A549 (cell line): ENCODE data around the gene TMEM250. TPM values are rescaled to one million over a fixed set of nuclear protein-coding genes. Genes with fewer than 3 reads are reported as not detected.
"Not testable (repeated sequence)": the region's sequence is repeated elsewhere in the genome, so short reads cannot be mapped to it uniquely, and the experiment has no call there.

Experiments used
- ATAC-seq, 2 experiments: fragments of 200-7000 bp in 1 of 2; fragments of >200 bp in 1 of 2; cut with Nextera tagmentation in 1 of 2; cut with Tn5 transposase in 1 of 2; 3 replicates each; pipeline versions ENCODE4 v1.8.0 to v1.9.1; 2018 to 2020; ENCODE audit warnings: mild to moderate bottlenecking in 1 of 2, moderate library complexity in 1 of 2
- CTCF ChIA-PET: fragments of 300-600 bp; sonication (Branson Sonifier 250); formaldehyde crosslinking; extraction: SDS; loops from one replicate; lab custom pipeline; 2021; ENCODE audit warnings: antibody characterized with exemption, inconsistent platforms; lab: Yijun Ruan, JAX
- POLR2A ChIA-PET: fragments of 350-600 bp; formaldehyde crosslinking; extraction: SDS; loops from one replicate; lab custom pipeline; 2021; ENCODE audit warnings: antibody characterized with exemption, inconsistent platforms; lab: Yijun Ruan, JAX
- DNase-seq, 2 experiments: peaks; one replicate each; pipeline versions ENCODE4 v3.0.0 to v3.0.0-alpha.2; 2011 to 2016; ENCODE audit warnings: low read depth in 1 of 2, low spot score in 1 of 2
- FAIRE-seq: peaks from 2 replicates; lab custom pipeline; 2011; peaks lifted over from hg19 to GRCh38; lab: Jason Lieb, UNC
- H3K27ac ChIP-seq, 2 experiments: fragments of >200 bp; sonication (Bioruptor Twin); formaldehyde crosslinking; 3 replicates each; pipeline ENCODE4 v1.5.1; 2016 to 2017
- H3K4me1 ChIP-seq: fragments of >200 bp; sonication (Bioruptor Twin); formaldehyde crosslinking; 3 replicates; pipeline ENCODE4 v1.6.1; 2016
- H3K4me2 ChIP-seq: fragments of >200 bp; sonication (Bioruptor Twin); formaldehyde crosslinking; 3 replicates; pipeline ENCODE4 v1.6.1; 2016
- H3K4me3 ChIP-seq: fragments of >200 bp; sonication (Bioruptor Twin); formaldehyde crosslinking; 3 replicates; pipeline ENCODE4 v1.5.1; 2016
- H3K9me3 ChIP-seq: fragments of >200 bp; sonication (Bioruptor Twin); formaldehyde crosslinking; 3 replicates; pipeline ENCODE4 v1.6.1; 2016
- CBX2 ChIP-seq: fragments of 200-600 bp; sonication (generic); IDR thresholded peaks from 2 replicates; pipeline ENCODE4 v1.6.1; 2016; ENCODE audit warnings: low read depth, mild to moderate bottlenecking, borderline replicate concordance
- CBX8 ChIP-seq: fragments of 200-600 bp; sonication (generic); IDR thresholded peaks from 2 replicates; pipeline ENCODE4 v1.6.1; 2016
- CHD2 ChIP-seq: fragments of 150-350 bp; IDR thresholded peaks from 2 replicates; pipeline ENCODE4 v1.6.1; 2014; ENCODE audit warnings: low read length; ENCODE audit not compliant: partially characterized antibody
- EP300 ChIP-seq, 2 experiments: fragments of >200 bp; sonication (Bioruptor Twin); formaldehyde crosslinking; IDR thresholded peaks; 2 replicates in 1 of 2; 3 replicates in 1 of 2; pipeline ENCODE4 v1.6.1; 2016 to 2017
- FOSB ChIP-seq: fragments of 250-450 bp; sonication (Bioruptor Pico); IDR thresholded peaks from 2 replicates; pipeline ENCODE4 v1.5.0; 2020; ENCODE audit warnings: mild to moderate bottlenecking, moderate library complexity
- FOXS1 ChIP-seq: fragments of 250-450 bp; sonication (Bioruptor Pico); IDR thresholded peaks from 2 replicates; pipeline ENCODE4 v1.5.0; 2020; ENCODE audit warnings: mild to moderate bottlenecking, moderate library complexity
- KDM1A ChIP-seq: fragments of 200-600 bp; sonication (generic); IDR thresholded peaks from 2 replicates; pipeline ENCODE4 v1.6.1; 2016; ENCODE audit warnings: low read depth, mild to moderate bottlenecking
- KDM5A ChIP-seq: fragments of 200-600 bp; sonication (generic); IDR thresholded peaks from 2 replicates; pipeline ENCODE4 v1.6.1; 2016; ENCODE audit warnings: antibody characterized with exemption, mild to moderate bottlenecking
- NFE2L2 ChIP-seq: fragments of 150-350 bp; conservative IDR thresholded peaks from 2 replicates; pipeline ENCODE4 v1.6.1; 2014; ENCODE audit warnings: low read length
- NPAS2 ChIP-seq: fragments of 250-450 bp; sonication (Bioruptor Pico); IDR thresholded peaks from 2 replicates; pipeline ENCODE4 v1.8.0; 2022; ENCODE audit warnings: mild to moderate bottlenecking, moderate library complexity, borderline replicate concordance
- RAD21 ChIP-seq, 2 experiments: fragments of >200 bp in 1 of 2; sonication (Bioruptor Twin) in 1 of 2; formaldehyde crosslinking in 1 of 2; IDR thresholded peaks in 1 of 2; conservative IDR thresholded peaks in 1 of 2; 2 replicates in 1 of 2; 3 replicates in 1 of 2; pipeline ENCODE4 v1.6.1; 2012 to 2018; ENCODE audit warnings: inconsistent platforms in 1 of 2
- RARB ChIP-seq: fragments of 250-450 bp; sonication (Bioruptor Pico); IDR thresholded peaks from 2 replicates; pipeline ENCODE4 v1.8.0; 2021; ENCODE audit warnings: mild to moderate bottlenecking, moderate library complexity
- REST ChIP-seq: fragments of 200-600 bp; sonication (generic); IDR thresholded peaks from 2 replicates; pipeline ENCODE4 v1.6.1; 2016; ENCODE audit warnings: antibody characterized with exemption, mild to moderate bottlenecking, moderate library complexity
- RFX5 ChIP-seq: fragments of 450-650 bp; IDR thresholded peaks from 2 replicates; pipeline ENCODE4 v1.7.1; 2014; ENCODE audit warnings: antibody characterized with exemption, mild to moderate bottlenecking, moderate library complexity
- RNF2 ChIP-seq: fragments of 200-600 bp; sonication (generic); IDR thresholded peaks from 2 replicates; pipeline ENCODE4 v1.6.1; 2016; ENCODE audit warnings: low read depth, mild to moderate bottlenecking, antibody characterized with exemption, moderate library complexity, borderline replicate concordance
- SMC3 ChIP-seq: fragments of >200 bp; sonication (Bioruptor Twin); formaldehyde crosslinking; IDR thresholded peaks from 3 replicates; pipeline ENCODE4 v1.6.1; 2018; ENCODE audit warnings: inconsistent platforms
- SREBF2 ChIP-seq: fragments of 450-650 bp; IDR thresholded peaks from 2 replicates; pipeline ENCODE4 v1.6.1; 2014; ENCODE audit warnings: mild to moderate bottlenecking, moderate library complexity
- TFCP2L1 ChIP-seq: fragments of 250-450 bp; sonication (Bioruptor Pico); IDR thresholded peaks from 2 replicates; pipeline ENCODE4 v1.5.0; 2021; ENCODE audit warnings: mild to moderate bottlenecking
- TP53 ChIP-seq: fragments of 250-450 bp; sonication (Bioruptor Pico); IDR thresholded peaks from 2 replicates; pipeline ENCODE4 v1.5.0; 2021; ENCODE audit warnings: mild to moderate bottlenecking, moderate library complexity
- ZSCAN20 ChIP-seq: fragments of 250-450 bp; sonication (Bioruptor Pico); IDR thresholded peaks from 2 replicates; pipeline ENCODE4 v1.8.0; 2022; ENCODE audit warnings: mild to moderate bottlenecking, moderate library complexity
- WGBS: methylation state at CpG from one replicate; pipeline ENCODE4 v1.1.6; 2017; ENCODE audit errors: missing lambda C conversion rate; 5-methylcytosine and 5-hydroxymethylcytosine counted together
- polyA plus RNA-seq, 4 experiments: library from polyadenylated mRNA; depleted of rRNA in 3 of 4; stranded (reverse); fragments of >200 nt; fragmentation: RNase III in 1 of 4; extraction: RNeasy Plus Mini Kit Qiagen cat#74134 plus additional on column Dnase treatment in 1 of 4; gene quantifications; 2 replicates in 3 of 4; 3 replicates in 1 of 4; pipeline ENCODE4 v1.2.3, GENCODE V29; 2011 to 2017
- TF ChIP-seq, protein P1 (sequence below): fragments of >200 bp; sonication (Bioruptor Twin); formaldehyde crosslinking; IDR thresholded peaks from 3 replicates; pipeline ENCODE4 v1.5.1; 2016
- TF ChIP-seq, protein P2 (sequence below): fragments of 450-650 bp; IDR thresholded peaks from 2 replicates; pipeline ENCODE4 v1.6.1; 2014; ENCODE audit warnings: antibody characterized with exemption
- TF ChIP-seq, protein P3 (sequence below): fragments of >200 bp; sonication (Bioruptor Twin); formaldehyde crosslinking; IDR thresholded peaks from 3 replicates; pipeline ENCODE4 v1.6.1; 2016

The TMEM250 gene
- polyA plus RNA-seq, 2 of the 4 experiments (the other 2 are of a cell fraction), result 13.0 to 35.2 TPM

DNA sequence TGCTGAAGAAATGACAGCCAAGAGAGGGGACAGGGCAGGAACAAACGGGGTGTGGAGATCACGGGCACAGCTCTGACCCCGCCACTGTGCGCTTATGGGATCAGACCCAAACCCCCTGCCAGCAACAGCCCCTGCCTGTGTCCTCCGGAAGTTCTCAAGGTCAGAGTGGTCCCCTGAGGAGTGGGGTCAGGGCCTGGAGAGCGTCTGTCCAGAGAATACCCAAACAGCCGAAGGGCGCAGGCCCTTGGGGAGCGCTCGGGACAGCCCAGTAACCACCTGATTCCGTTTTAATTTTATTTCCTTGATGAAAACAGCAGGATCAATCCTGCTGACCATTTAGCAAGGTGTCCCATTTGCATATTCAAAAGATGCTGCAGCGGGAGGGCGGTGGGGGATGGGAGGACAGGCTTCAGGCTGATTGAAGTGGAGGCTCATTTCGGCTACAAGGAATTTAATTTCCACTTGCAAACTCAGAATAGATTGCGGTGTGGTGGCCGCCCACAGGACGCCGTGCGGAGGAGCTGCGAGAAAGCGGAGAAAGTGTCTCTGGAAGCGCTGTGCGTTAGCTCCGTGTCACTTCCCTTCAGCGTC, 32.6 kb upstream of the TMEM250 start:
- no peak for TF ChIP-seq EP300 (IDR thresholded peaks at IDR 0.05)
- no peak for TF ChIP-seq REST
- TF ChIP-seq SMC3, result no peak
- no peak for TF ChIP-seq NFE2L2
- 85% methylated on average over 25 of the region's 25 CpGs for WGBS
- Histone ChIP-seq H3K4me3 (no peak overlapping the region), H3K4me2 (no peak overlapping the region), H3K4me1 (no peaks in the 10 kb centered on the region), H3K9me3 (no peaks in the 10 kb centered on the region), H3K27ac (no peak overlapping the region)
- CTCF ChIA-PET, result interaction anchor here (0.6 to 2.1 kb wide), 7 partner anchors 8 to 184 kb away, joined by 3 to 8 read pairs (median 4); no protein-coding TSS in a partner anchor
- ATAC-seq, result 0 out of 6 replicates have a peak, but pooled peaks of 1 of the 2 experiments have one; percentile 3
- no peak for FAIRE-seq
- no peak for DNase-seq
- POLR2A ChIA-PET, result no interaction called here

GRCh38 chr9:136150664-136151213, 32.1 kb upstream of the TMEM250 start:
- H3K4me2 ChIP-seq, ATAC-seq, H3K27ac ChIP-seq, DNase-seq, H3K4me3 ChIP-seq, H3K9me3 ChIP-seq, POLR2A ChIA-PET, H3K4me1 ChIP-seq, FAIRE-seq: not testable (repeated sequence)
- CTCF ChIA-PET, result interaction anchor here (1.5 to 1.9 kb wide), 3 partner anchors 28 to 184 kb away, joined by 4 to 7 read pairs (median 5); no protein-coding TSS in a partner anchor
- 72% methylated on average over 7 of the region's 7 CpGs for WGBS

DNA sequence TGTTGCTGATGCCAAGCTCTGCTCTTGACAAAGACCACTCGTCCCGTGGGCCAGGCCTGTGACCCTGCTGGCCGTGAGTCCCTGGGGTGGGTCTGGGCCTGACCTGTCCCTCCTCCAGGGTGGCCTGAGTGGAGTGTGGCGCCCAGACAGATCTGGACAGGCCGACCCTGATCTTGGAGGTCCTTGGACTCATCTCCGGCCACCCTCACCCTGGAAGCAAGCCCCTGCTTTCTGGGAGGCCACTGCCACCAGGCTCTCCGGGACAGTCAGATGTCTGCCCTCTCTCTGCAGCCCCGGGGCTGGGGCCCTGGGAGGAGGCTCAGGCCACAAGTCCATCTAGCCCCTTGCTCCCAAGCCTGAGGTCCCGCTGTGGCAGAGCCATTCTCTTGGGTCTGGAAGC, 31.2 kb upstream of the TMEM250 start:
- WGBS, result 82% methylated on average over 9 of the region's 9 CpGs
- CTCF ChIA-PET, result interaction anchor here (1.0 to 1.1 kb wide), 2 partner anchors 11 to 21 kb away, joined by 4 read pairs; no protein-coding TSS in a partner anchor

More for the DNA sequence above, 31.2 kb upstream of the TMEM250 start:
- Histone ChIP-seq H3K27ac (no peak overlapping the region), H3K4me3 (no peak overlapping the region), H3K9me3 (no peaks in the 10 kb centered on the region), H3K4me1 (no peaks in the 10 kb centered on the region), H3K4me2 (no peak overlapping the region)
- POLR2A ChIA-PET, result no interaction called here
- DNase-seq (no peak), FAIRE-seq (no peak), ATAC-seq (no peak)
- TF ChIP-seq RARB (CRISPR knock-in tag) (no peak), RFX5 (no peak), ZSCAN20 (CRISPR knock-in tag) (no peak), KDM1A (no peak), TP53 (CRISPR knock-in tag) (no peak), FOSB (CRISPR knock-in tag) (no peak), KDM5A (no peak), TFCP2L1 (CRISPR knock-in tag) (no peak), NPAS2 (no peak), RNF2 (no peak), RAD21 (conservative IDR thresholded peaks at IDR 0.05 in 1 of 2, IDR thresholded peaks at IDR 0.05 in 1 of 2) (no peak), FOXS1 (CRISPR knock-in tag) (no peak), CHD2 (no peak), CBX2 (no peak), CBX8 (no peak), SREBF2 (no peak)
- TF ChIP-seq, protein P1, sequence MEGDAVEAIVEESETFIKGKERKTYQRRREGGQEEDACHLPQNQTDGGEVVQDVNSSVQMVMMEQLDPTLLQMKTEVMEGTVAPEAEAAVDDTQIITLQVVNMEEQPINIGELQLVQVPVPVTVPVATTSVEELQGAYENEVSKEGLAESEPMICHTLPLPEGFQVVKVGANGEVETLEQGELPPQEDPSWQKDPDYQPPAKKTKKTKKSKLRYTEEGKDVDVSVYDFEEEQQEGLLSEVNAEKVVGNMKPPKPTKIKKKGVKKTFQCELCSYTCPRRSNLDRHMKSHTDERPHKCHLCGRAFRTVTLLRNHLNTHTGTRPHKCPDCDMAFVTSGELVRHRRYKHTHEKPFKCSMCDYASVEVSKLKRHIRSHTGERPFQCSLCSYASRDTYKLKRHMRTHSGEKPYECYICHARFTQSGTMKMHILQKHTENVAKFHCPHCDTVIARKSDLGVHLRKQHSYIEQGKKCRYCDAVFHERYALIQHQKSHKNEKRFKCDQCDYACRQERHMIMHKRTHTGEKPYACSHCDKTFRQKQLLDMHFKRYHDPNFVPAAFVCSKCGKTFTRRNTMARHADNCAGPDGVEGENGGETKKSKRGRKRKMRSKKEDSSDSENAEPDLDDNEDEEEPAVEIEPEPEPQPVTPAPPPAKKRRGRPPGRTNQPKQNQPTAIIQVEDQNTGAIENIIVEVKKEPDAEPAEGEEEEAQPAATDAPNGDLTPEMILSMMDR, result no peak
- TF ChIP-seq, protein P2, sequence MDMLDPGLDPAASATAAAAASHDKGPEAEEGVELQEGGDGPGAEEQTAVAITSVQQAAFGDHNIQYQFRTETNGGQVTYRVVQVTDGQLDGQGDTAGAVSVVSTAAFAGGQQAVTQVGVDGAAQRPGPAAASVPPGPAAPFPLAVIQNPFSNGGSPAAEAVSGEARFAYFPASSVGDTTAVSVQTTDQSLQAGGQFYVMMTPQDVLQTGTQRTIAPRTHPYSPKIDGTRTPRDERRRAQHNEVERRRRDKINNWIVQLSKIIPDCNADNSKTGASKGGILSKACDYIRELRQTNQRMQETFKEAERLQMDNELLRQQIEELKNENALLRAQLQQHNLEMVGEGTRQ, result no peak
- TF ChIP-seq, protein P3, sequence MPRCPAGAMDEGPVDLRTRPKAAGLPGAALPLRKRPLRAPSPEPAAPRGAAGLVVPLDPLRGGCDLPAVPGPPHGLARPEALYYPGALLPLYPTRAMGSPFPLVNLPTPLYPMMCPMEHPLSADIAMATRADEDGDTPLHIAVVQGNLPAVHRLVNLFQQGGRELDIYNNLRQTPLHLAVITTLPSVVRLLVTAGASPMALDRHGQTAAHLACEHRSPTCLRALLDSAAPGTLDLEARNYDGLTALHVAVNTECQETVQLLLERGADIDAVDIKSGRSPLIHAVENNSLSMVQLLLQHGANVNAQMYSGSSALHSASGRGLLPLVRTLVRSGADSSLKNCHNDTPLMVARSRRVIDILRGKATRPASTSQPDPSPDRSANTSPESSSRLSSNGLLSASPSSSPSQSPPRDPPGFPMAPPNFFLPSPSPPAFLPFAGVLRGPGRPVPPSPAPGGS, result no peak
